SHP77 (cell line): ENCODE data around the gene SHC3.

Experiments used
- DNase-seq, 2 experiments: peaks; one replicate each; lab custom pipeline; 2025; lab: John Stamatoyannopoulos, UW

Gene SHC3

GRCh38 chr9:89022001-89022759 is 156.4 kb downstream of the SHC3 start:
- DNase-seq = no peak

- no peak for DNase-seq
Observed at GRCh38 chr9:89021154-89021803, 157.3 kb downstream of the SHC3 start.

GRCh38 chr9:89020754-89021153 is 157.9 kb downstream of the SHC3 start:
- no peak for DNase-seq

GRCh38 chr9:89015336-89015735 is 163.3 kb downstream of the SHC3 start:
- DNase-seq = no peak

- no peak for DNase-seq
Observed at GRCh38 chr9:89014153-89014552, 164.5 kb downstream of the SHC3 start.

- DNase-seq = no peak
Observed at GRCh38 chr9:89013660-89014059, 165.0 kb downstream of the SHC3 start.

GRCh38 chr9:89012294-89013042 is 166.2 kb downstream of the SHC3 start:
- no peak for DNase-seq

GRCh38 chr9:89011683-89012082 is 166.9 kb downstream of the SHC3 start:
- DNase-seq = no peak

GRCh38 chr9:89010526-89011111 is 168.0 kb downstream of the SHC3 start:
- DNase-seq = no peak

GRCh38 chr9:89010056-89010455 is 168.6 kb downstream of the SHC3 start:
- no peak for DNase-seq

- DNase-seq = no peak
Observed at GRCh38 chr9:89009546-89009840, 169.1 kb downstream of the SHC3 start.

GRCh38 chr9:89008744-89009545 is 169.7 kb downstream of the SHC3 start:
- no peak for DNase-seq

GRCh38 chr9:89008055-89008743 is 170.4 kb downstream of the SHC3 start:
- no peak for DNase-seq

GRCh38 chr9:89006996-89007967 is 171.3 kb downstream of the SHC3 start:
- DNase-seq = no peak

- no peak for DNase-seq
Observed at GRCh38 chr9:89006267-89006666, 172.4 kb downstream of the SHC3 start.

- DNase-seq = no peak
Observed at GRCh38 chr9:89005323-89005722, 173.3 kb downstream of the SHC3 start.

- DNase-seq = no peak
Observed at GRCh38 chr9:89002987-89003386, 175.6 kb downstream of the SHC3 start.

GRCh38 chr9:89001917-89002540 is 176.6 kb downstream of the SHC3 start:
- no peak for DNase-seq
